HG03378 (cell line): ENCODE data around the gene POLR1B.

ENCODE experiments used
- ATAC-seq: cut with Tn5 transposase; IDR thresholded peaks from one replicate; pipeline ENCODE4 v1.9.1; 2021; ENCODE audit warnings: mild to moderate bottlenecking, moderate library complexity; ENCODE audit not compliant: unreplicated experiment

The POLR1B gene

GRCh38 chr2:112541315-112542122 lies 746 bp upstream of the POLR1B start:
- ATAC-seq: peak; percentile 41

GRCh38 chr2:112542984-112543661 lies 858 bp downstream of the POLR1B start:
- no peak for ATAC-seq

- no peak for ATAC-seq
Observed at GRCh38 chr2:112547333-112547732, 5.1 kb downstream of the POLR1B start.

GRCh38 chr2:112548980-112549379 lies 6.7 kb downstream of the POLR1B start:
- ATAC-seq: no peak

GRCh38 chr2:112566104-112566503 lies 23.8 kb downstream of the POLR1B start:
- ATAC-seq: peak; percentile 78

- ATAC-seq: peak; percentile 31
Observed at GRCh38 chr2:112566508-112566907, 24.2 kb downstream of the POLR1B start.

GRCh38 chr2:112572005-112572404 lies 29.7 kb downstream of the POLR1B start:
- ATAC-seq: no peak

GRCh38 chr2:112577756-112578155 lies 35.5 kb downstream of the POLR1B start:
- ATAC-seq: no peak

GRCh38 chr2:112579241-112579640 lies 37.0 kb downstream of the POLR1B start:
- ATAC-seq: no peak

GRCh38 chr2:112580084-112580483 lies 37.8 kb downstream of the POLR1B start:
- no peak for ATAC-seq

GRCh38 chr2:112582314-112582746 lies 40.1 kb downstream of the POLR1B start:
- ATAC-seq: no peak

- no peak for ATAC-seq
Observed at GRCh38 chr2:112583497-112584133, 41.4 kb downstream of the POLR1B start.

GRCh38 chr2:112584134-112584890 lies 42.0 kb downstream of the POLR1B start, which contains the start of gene CHCHD5:
CHCHD5 (plus strand) TSS chr2:112584609; CDS start chr2:112584648, 39 bp downstream.
- peak; percentile 85 for ATAC-seq

- no peak for ATAC-seq
Observed at GRCh38 chr2:112584891-112585250, 42.6 kb downstream of the POLR1B start.

- ATAC-seq: no peak
Observed at GRCh38 chr2:112585400-112585799, 43.1 kb downstream of the POLR1B start.

- no peak for ATAC-seq
Observed at GRCh38 chr2:112585873-112586464, 43.7 kb downstream of the POLR1B start.

GRCh38 chr2:112588611-112589045 lies 46.4 kb downstream of the POLR1B start:
- no peak for ATAC-seq

- no peak for ATAC-seq
Observed at GRCh38 chr2:112591413-112591812, 49.1 kb downstream of the POLR1B start.

- ATAC-seq: no peak
Observed at GRCh38 chr2:112593736-112594135, 51.5 kb downstream of the POLR1B start.

- no peak for ATAC-seq
Observed at GRCh38 chr2:112597537-112598322, 55.5 kb downstream of the POLR1B start.
